BJ (cell line): ENCODE measurements around the gene ATP11C. TPM values are rescaled to one million over a fixed set of nuclear protein-coding genes. Genes with fewer than 3 reads are reported as not detected.

Experiments used
- CTCF ChIA-PET: fragments of 350-600 bp; formaldehyde crosslinking; extraction: SDS; loops from one replicate; lab custom pipeline; 2021; ENCODE audit warnings: antibody characterized with exemption, inconsistent platforms; lab: Yijun Ruan, JAX
- POLR2A ChIA-PET: fragments of 300-600 bp; sonication (Branson Sonifier 250); formaldehyde crosslinking; extraction: SDS; loops from one replicate; lab custom pipeline; 2021; ENCODE audit warnings: antibody characterized with exemption; lab: Charles Lee
- DNase-seq: peaks from one replicate; pipeline ENCODE4 v3.0.0-alpha.2; 2011; ENCODE audit warnings: low read depth
- H3K27me3 ChIP-seq: 2 replicates; pipeline ENCODE4 v1.6.0; 2011; ENCODE audit warnings: low read length; ENCODE audit not compliant: control insufficient read depth, insufficient read depth
- H3K36me3 ChIP-seq: 2 replicates; pipeline ENCODE4 v1.5.1; 2011; ENCODE audit warnings: low read length; ENCODE audit not compliant: control insufficient read depth, insufficient read depth
- H3K4me3 ChIP-seq: 2 replicates; pipeline ENCODE4 v1.5.1; 2011; ENCODE audit warnings: low read depth, mild to moderate bottlenecking, control low read depth, low read length
- CTCF ChIP-seq: IDR thresholded peaks from 2 replicates; pipeline ENCODE4 v1.5.1; 2011; ENCODE audit warnings: low read depth, mild to moderate bottlenecking, control low read depth, inconsistent platforms, low read length, moderate library complexity; ENCODE audit not compliant: insufficient read depth
- polyA plus RNA-seq: library from polyadenylated mRNA; depleted of rRNA; stranded (reverse); fragments of >200 nt; gene quantifications from 2 replicates; pipeline ENCODE4 v1.2.3, GENCODE V29; 2011

Gene ATP11C
- polyA plus RNA-seq, 1 experiment: 7.7 TPM

- ChIA-PET CTCF (no interaction called here), POLR2A (no interaction called here)
- no peak for DNase-seq
- TF ChIP-seq CTCF: no peak
- Histone ChIP-seq H3K27me3 (no peaks in the 10 kb centered on the region), H3K36me3 (no peaks in the 10 kb centered on the region), H3K4me3 (no peak overlapping the region)
Observed at GRCh38 chrX:139907078-139907477, 25.8 kb downstream of the ATP11C start.

GRCh38 chrX:139905743-139906142, 27.1 kb downstream of the ATP11C start:
- no peak for DNase-seq
- H3K36me3 ChIP-seq: no peaks in the 10 kb centered on the region
- TF ChIP-seq CTCF: no peak
- ChIA-PET CTCF (no interaction called here), POLR2A (no interaction called here)
- no peaks in the 10 kb centered on the region for H3K27me3 ChIP-seq
- no peak overlapping the region for H3K4me3 ChIP-seq

GRCh38 chrX:139905051-139905450, 27.8 kb downstream of the ATP11C start:
- POLR2A ChIA-PET: no interaction called here
- TF ChIP-seq CTCF: no peak
- Histone ChIP-seq H3K27me3 (no peaks in the 10 kb centered on the region), H3K36me3 (no peaks in the 10 kb centered on the region), H3K4me3 (no peak overlapping the region)
- CTCF ChIA-PET: no interaction called here
- no peak for DNase-seq

- no peaks in the 10 kb centered on the region for H3K36me3 ChIP-seq
- TF ChIP-seq CTCF: no peak
- CTCF ChIA-PET: interaction anchor here (0.7 to 0.8 kb wide), 2 partner anchors 10 to 22 kb away, joined by 3 read pairs; no protein-coding TSS in a partner anchor
- no peak overlapping the region for H3K4me3 ChIP-seq
- no peaks in the 10 kb centered on the region for H3K27me3 ChIP-seq
- POLR2A ChIA-PET: no interaction called here
- DNase-seq: no peak
Observed at GRCh38 chrX:139903210-139903609, 29.6 kb downstream of the ATP11C start.

GRCh38 chrX:139902559-139902958, 30.3 kb downstream of the ATP11C start:
- TF ChIP-seq CTCF: no peak
- Histone ChIP-seq H3K27me3 (no peaks in the 10 kb centered on the region), H3K36me3 (no peaks in the 10 kb centered on the region), H3K4me3 (no peak overlapping the region)
- POLR2A ChIA-PET: no interaction called here
- CTCF ChIA-PET: interaction anchor here (0.8 kb wide), 1 partner anchor 22 kb away, joined by 3 read pairs; no protein-coding TSS in a partner anchor
- no peak for DNase-seq
